RWPE1 (cell line): ENCODE results near the gene APOD.

Source experiments
- CTCF ChIA-PET: fragments of 350-600 bp; sonication (Branson Sonifier 250); formaldehyde crosslinking; extraction: SDS; loops from one replicate; lab custom pipeline; 2021; lab: Yijun Ruan, JAX
- POLR2A ChIA-PET: fragments of 400-600 bp; formaldehyde crosslinking; extraction: SDS; loops from one replicate; lab custom pipeline; 2020; ENCODE audit warnings: antibody characterized with exemption; ENCODE audit not compliant: low non-redundant PET; lab: Yijun Ruan, JAX
- DNase-seq: peaks from one replicate; pipeline ENCODE4 v3.0.0; 2012; ENCODE audit warnings: low spot score
- H3K27ac ChIP-seq: fragments of 450-650 bp; 2 replicates; pipeline ENCODE4 v1.5.1; 2017
- TF ChIP-seq, protein P1 (sequence below): fragments of 450-650 bp; conservative IDR thresholded peaks from 2 replicates; pipeline ENCODE4 v1.5.1; 2017; ENCODE audit warnings: low read depth, mild to moderate bottlenecking

Gene APOD

DNA sequence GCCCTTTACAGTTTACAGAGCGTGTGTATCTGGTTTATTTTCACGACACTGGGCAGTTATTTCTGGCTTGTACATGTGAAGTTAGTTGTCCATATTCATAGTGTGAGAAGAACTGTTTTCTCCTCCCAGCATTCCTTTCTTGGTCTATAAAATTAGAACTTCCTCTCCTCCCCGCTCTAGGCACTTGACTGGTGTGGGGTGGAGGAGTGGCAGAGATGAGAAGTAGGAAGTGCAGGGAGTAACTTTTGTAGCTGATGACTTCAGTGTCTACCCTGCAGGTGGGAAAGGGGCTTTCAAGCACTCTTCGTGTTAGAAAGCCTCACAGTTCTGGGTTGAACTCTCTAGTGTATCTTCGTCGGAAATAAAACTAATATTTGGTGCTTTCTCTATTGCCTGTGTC is 13.4 kb downstream of the APOD start:
- ChIA-PET CTCF (interaction anchor here (0.6 kb wide), 2 partner anchors 341 to 679 kb away, joined by 3 to 4 read pairs; no protein-coding TSS in a partner anchor), POLR2A (no interaction called here)
- DNase-seq, result no peak
- TF ChIP-seq, protein P1, sequence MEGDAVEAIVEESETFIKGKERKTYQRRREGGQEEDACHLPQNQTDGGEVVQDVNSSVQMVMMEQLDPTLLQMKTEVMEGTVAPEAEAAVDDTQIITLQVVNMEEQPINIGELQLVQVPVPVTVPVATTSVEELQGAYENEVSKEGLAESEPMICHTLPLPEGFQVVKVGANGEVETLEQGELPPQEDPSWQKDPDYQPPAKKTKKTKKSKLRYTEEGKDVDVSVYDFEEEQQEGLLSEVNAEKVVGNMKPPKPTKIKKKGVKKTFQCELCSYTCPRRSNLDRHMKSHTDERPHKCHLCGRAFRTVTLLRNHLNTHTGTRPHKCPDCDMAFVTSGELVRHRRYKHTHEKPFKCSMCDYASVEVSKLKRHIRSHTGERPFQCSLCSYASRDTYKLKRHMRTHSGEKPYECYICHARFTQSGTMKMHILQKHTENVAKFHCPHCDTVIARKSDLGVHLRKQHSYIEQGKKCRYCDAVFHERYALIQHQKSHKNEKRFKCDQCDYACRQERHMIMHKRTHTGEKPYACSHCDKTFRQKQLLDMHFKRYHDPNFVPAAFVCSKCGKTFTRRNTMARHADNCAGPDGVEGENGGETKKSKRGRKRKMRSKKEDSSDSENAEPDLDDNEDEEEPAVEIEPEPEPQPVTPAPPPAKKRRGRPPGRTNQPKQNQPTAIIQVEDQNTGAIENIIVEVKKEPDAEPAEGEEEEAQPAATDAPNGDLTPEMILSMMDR, result no peak
- H3K27ac ChIP-seq, result no peak overlapping the region

DNA sequence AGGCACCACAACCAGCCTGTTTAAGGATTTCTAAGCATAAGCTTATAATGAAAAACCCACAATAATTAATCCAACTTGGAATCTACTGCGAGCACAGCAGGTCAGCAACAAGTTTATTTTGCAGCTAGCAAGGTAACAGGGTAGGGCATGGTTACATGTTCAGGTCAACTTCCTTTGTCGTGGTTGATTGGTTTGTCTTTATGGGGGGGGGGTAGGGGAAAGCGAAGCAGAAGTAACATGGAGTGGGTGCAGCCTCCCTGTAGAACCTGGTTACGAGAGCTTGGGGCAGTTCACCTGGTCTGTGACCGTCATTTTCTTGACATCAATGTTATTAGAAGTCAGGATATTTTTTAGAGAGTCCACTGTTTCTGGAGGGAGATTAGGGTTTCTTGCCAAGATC is 15.1 kb downstream of the APOD start:
- ChIA-PET POLR2A (no interaction called here), CTCF (interaction anchor here (0.6 kb wide), 2 partner anchors 23 to 295 kb away, joined by 3 to 4 read pairs; no protein-coding TSS in a partner anchor)
- no peak overlapping the region for H3K27ac ChIP-seq
- TF ChIP-seq, protein P1, result no peak
- DNase-seq, result no peak

DNA sequence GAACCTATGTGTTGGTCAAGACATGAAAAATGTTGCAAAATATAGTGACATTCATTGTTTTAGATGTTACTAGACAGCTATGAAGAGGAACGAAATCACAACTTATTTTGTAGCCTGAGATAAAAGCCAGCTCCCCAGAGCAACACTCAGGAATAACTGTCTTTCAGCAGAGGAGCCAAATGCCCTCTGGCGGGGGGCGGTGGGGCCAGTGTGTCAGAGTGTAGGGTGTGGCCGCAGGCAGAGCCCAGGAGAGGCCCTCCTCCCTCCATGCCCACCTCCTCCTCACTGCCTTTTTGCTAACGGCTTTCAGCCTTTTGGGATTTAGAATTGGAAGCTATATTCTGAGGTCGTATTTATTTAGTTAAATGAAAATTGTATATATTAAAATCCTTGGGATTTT is 16.9 kb downstream of the APOD start:
- TF ChIP-seq, protein P1, result no peak
- ChIA-PET POLR2A (interaction anchor here (0.7 kb wide), 1 partner anchor 152 kb away, joined by 3 read pairs; no protein-coding TSS in a partner anchor), CTCF (no interaction called here)
- DNase-seq, result peak; percentile 52
- no peak overlapping the region for H3K27ac ChIP-seq

DNA sequence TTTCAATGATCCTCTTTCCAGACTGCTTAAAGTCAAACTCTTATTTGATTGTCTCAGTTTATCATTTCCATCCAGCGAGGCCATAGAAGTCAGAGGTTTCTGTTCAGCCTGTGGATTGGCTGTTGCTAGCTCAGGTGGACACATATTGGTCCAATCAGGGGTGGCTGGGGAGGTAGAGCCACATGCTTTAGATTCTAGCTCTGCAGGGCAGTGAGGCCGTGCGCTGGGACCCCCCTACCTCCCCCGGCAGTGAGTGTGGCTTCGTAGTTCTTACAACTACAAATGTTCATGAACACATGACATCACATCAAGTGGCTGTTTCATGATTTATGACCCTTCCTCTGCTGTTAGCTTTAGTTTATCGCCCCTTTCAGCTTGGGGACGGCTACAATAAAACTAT is 18.0 kb downstream of the APOD start:
- no peak for DNase-seq
- TF ChIP-seq, protein P1, result no peak
- POLR2A ChIA-PET, result no interaction called here
- H3K27ac ChIP-seq, result no peak overlapping the region
- CTCF ChIA-PET, result no interaction called here

- ChIA-PET POLR2A (no interaction called here), CTCF (no interaction called here)
- TF ChIP-seq, protein P1, result no peak
- no peak for DNase-seq
- H3K27ac ChIP-seq, result no peak overlapping the region
Measured at GRCh38 chr3:195563317-195563716, 20.4 kb downstream of the APOD start.

DNA sequence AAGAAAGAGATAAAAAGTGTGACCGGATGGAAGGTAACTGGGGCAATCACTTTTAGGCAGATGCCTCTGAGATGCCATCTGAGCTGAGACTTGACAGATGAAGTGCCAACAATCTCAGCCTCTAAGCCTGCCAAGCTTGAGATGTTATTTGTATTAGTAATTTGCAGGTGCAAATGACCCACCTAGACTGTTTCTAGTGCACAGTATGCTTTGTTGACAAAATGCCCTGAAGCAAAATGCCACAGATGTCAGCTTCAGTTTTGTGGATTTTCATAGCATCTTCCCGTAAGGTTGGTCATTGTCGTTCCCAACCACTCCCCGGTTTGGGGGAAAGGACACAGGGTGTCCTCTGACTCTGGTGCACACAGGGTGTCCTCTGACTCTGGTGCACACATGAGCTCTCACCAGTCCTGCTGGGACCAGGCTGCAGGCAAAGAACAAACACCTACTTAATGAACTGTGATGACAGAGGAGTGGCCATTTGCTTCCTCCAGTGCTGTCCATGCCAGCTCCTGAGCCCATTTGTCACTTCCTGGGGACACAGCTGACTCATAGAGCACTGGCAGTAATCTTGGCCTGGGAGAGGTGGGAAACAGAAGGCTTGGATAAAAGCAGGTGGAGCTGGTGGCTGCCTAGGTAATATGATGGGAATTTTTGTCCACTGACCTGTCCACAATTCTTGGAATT is 23.9 kb downstream of the APOD start:
- ChIA-PET CTCF (no interaction called here), POLR2A (no interaction called here)
- TF ChIP-seq, protein P1, result no peak
- DNase-seq, result no peak
- H3K27ac ChIP-seq, result no peak overlapping the region
